ENCODE data around the gene AK4.

The AK4 gene

DNA sequence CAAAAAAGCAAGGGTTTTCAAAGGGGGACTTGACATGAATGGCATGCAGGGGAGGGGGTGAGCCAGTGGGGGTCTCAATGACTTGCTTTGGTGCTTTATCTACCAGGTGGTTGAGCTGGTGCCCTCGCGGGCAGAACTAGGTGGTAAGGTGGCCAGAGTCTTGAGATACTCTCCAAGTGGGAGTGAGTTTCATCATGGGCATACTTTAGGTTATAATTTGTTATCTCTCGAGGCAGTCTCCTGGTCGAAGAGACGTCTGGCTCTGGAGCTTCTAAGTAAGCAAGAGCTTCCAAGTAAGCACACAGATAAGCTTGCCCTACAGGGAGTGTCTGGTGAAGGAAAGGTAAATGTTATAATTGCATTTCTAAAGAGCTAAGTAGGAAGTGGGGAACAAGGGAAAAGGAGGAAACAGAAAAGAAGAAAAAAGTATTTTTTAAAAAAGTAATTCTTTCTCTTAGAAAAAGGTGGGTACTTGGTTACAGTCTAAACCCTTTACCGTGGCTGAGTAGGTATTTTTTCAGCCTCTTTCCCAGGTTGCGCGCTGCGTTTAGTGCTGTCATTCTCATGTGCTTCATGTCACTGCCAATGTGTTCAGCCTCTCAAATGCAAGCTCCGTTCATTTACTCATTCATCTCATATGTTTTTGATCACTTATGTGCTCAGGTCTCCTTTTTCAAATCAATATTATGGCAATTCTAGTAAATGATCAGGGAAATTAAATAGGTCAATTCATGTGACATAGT lies 129.8 kb downstream of the AK4 start:
- DNase-seq (ENCODE audit: low read depth in 2 of 2, low spot score in 1 of 2), result no peak

DNA sequence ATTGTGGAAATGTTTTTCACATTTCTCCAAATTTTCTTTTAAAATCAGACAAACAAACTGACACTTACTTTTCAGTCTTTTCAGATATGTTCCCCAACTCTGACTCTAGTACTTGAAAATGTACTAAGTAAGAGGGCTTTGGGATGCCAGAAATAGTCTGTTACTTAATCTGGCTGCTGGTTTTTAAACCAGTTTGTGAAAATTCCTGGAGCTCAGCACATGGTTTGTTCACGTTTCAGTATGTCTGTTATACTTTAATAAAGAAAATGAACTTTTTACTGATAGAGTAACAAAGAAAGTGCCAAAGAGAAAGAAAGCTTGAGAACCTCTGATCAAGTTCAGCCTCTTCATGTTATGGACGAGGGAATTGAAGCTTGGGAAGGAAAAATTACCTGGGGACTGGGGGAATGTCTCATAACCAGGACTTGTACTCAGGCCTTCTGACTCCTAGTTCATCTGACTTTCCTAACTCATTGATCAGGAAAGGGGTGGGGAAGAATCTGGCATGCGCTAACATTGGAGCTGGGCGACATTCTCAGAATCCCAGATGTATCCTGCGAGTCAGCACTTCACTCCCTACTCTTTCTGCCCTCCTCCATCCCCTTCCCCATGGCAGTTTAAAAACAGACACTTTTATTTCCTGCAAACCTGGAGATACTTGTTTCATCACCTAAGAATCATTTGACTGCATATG lies 130.5 kb downstream of the AK4 start:
- no peak for DNase-seq (ENCODE audit: low read depth in 2 of 2, low spot score in 1 of 2)

DNA sequence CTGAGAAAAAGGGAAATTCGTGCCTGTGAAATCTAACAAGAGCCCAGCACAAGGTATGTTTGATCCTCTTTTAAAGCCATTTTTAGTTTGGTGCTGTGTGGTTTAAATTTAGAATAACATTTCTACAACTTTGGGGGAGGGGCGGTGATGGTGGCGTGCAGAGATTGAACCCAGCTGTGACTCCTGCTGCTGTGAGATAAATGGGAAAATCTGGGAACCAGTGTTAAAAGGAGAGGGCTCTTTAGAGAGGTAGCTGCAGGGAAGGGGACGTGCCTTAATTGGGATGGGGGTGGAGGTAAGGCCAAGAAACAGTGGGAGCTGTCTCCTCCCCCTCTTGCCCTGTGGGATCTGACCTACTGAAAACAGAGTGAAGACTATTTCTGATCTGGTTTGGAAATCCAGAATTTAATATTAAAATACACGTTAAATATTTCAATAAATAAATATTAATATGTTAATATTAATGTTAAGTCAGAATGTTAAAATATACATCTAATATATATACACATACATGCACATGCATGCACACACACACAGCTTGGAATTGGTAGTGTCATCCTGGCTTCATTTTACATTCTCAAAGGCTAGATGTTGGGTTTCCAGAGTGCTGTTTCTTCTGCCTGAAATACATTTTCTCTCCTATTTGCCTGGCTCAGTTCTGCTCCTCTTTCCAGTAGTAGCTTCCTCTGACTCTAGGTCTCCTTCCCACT lies 131.2 kb downstream of the AK4 start:
- DNase-seq (ENCODE audit: low read depth in 2 of 2, low spot score in 1 of 2), result no peak

Measured in stimulated activated CD8-positive, alpha-beta memory T cell treated with anti-CD3 and anti-CD28 coated beads, Interleukin-4, amount 100 ng/mL, for 1 hour (primary cell).